Activated CD8-positive, alpha-beta memory T cell treated with anti-CD3 and anti-CD28 coated beads, Interleukin-2, amount 50 U/mL, for 24 hours (primary cell): Measurements from ENCODE around the gene MROH2B.

Source experiments
- DNase-seq: peaks from one replicate; pipeline ENCODE4 v3.0.0-alpha.2; 2020; ENCODE audit errors: extremely low read depth

Gene MROH2B

GRCh38 chr5:41071242-41071641 is at the start of gene MROH2B:
MROH2B (minus strand) TSS chr5:41071342; CDS start chr5:41070852, 490 bp downstream.
- DNase-seq = no peak

DNA sequence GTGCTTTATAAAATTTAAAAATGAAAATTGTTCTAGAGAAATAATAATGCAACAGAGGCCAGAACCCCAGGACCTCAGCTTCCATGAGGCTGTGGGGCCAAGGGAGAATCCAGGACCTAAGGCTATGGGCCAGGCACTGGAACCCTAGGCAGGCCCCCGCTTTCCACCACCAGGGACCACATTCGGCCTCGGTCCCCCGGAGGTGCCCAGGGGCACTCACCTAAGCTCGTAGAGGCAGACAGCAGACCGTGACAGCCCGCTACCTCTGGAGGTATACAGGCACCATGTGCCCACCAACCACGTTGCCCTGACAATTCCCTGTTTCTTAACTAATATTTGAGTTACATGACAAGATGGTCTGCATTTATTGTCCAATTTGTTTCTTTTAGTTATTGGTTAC is 49.5 kb upstream of the MROH2B start:
- no peak for DNase-seq

DNA sequence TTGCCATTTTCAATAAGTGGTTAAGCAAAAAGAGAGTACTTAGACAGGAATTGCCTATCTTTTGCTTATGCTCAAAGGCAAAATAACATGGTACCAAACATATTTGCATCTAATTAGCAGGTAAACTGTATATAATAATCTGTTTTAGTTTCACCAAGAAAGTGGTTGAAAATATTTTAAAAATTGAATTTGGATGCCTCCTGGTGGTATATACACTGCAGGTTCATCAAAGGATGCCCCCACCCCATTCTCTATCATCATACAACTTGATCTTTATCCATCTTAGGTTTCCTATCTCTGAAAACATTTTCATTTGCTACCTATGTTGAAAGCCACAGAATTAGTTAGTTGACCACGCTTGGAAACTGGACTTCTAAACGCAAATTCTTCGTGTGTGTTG is 47.0 kb upstream of the MROH2B start:
- no peak for DNase-seq

DNA sequence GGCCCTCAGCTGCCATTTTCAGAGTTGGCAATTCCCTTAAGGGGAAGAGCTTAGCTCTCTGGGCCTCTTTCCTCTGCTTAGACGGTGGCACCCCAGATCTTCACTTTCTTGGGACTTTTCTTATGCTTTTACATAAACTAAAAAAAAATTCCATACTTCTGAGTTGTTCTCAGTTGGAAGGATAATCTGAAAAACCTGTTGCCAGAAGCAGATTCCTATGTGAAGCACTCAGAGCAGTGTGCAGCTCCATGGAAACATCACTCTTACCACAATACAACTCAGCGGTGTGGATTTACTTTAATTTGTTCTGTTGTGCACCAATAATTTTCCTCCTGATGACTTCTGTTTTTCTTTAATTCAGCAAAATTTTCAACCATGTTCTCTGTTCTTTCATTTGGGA is 44.1 kb upstream of the MROH2B start:
- no peak for DNase-seq

DNA sequence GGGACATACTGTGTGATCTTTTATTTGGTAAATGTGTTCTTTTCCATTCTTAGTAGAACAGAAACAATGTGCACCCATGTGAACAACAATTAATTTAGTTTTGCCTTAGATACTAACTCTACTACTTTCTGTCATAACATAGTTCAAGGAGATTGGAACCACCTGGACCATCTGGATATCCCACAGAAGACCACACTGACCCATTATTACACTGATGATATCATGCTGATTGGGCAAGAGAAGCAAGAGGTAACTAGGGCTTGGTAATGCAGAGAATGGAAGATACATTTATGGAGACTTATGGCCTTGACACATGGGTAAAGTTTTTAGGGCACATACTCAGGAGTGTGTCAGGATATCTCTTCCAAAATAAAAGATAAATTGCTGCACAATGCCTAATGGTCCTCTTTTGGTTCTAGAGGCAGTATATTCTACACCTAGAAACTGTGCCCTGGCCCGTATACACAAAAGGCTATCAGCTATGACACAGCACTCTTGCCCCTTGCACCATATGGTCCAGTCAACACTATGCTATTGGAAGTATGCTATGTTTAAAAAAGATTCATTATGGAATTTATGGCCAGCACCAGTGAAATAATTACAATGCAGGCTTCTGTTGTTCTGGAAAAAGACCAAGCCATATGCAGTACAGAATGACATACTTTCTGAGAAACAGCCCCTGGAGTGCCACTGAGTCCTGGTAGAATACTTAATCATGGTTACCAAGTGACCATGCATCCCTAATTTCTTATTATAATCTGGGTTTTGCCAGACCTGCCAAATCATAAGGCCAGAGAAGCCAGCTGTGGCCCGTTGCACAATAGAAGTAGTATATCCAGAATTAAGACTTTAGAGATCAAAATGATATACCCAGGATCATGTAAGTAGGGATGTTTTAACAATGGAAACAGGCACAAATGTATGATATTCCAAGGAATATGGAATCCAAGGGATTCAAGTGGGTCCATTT is 41.6 kb upstream of the MROH2B start:
- no peak for DNase-seq

DNA sequence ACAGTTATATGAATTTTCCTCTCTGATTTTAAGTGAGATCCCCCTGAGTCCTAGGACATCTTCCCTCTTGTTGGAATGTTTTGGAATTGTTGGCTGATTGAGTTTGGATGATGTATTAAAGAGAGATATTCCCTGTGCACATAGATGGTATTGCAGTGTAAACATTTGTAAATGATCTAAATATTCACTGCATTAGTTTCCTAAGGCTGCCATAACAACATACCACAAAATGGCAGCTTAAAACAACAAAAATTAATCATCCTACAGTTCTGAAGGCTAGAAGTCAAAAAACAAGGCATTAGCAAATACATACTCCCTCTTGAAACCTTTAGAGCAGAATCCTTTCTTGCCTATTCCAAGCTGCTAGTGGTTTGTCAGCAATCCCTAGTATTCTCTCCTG is 38.0 kb upstream of the MROH2B start:
- DNase-seq = no peak

GRCh38 chr5:41102341-41102740 is 31.2 kb upstream of the MROH2B start:
- DNase-seq = no peak

DNA sequence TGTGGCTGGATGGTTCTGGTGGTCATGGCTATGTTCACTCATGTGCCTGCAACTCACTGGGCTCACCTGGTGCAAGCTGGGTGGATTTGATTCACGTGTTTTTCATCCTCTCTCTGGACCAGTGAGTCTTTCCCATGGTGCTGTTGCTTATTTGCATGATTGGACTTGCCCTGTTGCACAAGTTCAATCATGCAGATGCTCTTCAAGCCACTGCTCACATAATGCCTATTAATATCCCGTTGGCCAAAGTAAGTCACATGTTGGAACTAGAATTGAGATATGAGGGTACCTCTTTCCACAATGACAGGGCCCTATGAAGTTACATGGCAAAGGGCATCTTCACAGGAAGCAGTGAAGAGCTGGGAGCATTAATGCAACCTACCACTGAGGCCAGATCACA is 26.5 kb upstream of the MROH2B start:
- no peak for DNase-seq

GRCh38 chr5:41095324-41096101 is 24.4 kb upstream of the MROH2B start:
- DNase-seq = no peak

- no peak for DNase-seq
Measured at GRCh38 chr5:41094871-41095270, 23.7 kb upstream of the MROH2B start.

- DNase-seq = no peak
Measured at GRCh38 chr5:41093803-41094202, 22.7 kb upstream of the MROH2B start.

DNA sequence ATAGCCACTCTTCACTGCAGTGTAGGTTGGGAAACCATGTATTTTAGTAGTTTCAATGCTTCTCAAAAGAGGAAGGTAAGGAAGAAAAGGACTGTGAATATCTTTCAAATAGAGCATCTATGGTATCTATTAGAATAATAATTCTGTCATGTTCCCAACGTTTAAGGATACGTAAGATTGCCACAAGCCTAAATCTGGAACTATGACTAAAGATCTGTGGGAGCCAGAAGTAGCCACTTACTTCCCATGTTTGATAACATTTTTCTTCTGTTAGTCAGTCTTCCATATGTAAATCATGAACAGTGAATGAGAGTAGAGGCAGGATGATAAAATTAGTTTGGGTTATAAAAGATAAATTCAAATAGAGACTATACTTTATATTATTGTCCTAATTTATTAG is 16.3 kb upstream of the MROH2B start:
- no peak for DNase-seq

GRCh38 chr5:41083306-41083705 is 12.2 kb upstream of the MROH2B start:
- no peak for DNase-seq

DNA sequence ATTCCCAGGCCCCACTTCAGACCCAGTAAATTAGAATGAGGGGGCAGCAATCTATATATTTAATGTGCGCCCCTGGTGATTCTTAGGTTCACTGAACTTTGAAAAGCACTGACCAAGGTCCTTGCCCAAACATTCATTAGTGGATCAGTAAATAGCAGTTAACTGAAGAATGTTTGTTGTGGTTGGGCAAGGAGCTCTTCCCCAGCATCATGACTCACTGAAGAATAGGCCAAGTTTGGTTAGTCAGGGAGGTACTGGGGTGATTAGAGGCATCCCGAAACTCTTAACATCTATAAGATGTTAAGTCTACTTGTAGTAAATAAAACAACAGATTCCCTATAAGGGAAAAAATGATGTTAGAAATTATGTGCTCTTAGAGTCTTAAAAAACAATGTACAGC is 833 bp upstream of the MROH2B start:
- DNase-seq = no peak

DNA sequence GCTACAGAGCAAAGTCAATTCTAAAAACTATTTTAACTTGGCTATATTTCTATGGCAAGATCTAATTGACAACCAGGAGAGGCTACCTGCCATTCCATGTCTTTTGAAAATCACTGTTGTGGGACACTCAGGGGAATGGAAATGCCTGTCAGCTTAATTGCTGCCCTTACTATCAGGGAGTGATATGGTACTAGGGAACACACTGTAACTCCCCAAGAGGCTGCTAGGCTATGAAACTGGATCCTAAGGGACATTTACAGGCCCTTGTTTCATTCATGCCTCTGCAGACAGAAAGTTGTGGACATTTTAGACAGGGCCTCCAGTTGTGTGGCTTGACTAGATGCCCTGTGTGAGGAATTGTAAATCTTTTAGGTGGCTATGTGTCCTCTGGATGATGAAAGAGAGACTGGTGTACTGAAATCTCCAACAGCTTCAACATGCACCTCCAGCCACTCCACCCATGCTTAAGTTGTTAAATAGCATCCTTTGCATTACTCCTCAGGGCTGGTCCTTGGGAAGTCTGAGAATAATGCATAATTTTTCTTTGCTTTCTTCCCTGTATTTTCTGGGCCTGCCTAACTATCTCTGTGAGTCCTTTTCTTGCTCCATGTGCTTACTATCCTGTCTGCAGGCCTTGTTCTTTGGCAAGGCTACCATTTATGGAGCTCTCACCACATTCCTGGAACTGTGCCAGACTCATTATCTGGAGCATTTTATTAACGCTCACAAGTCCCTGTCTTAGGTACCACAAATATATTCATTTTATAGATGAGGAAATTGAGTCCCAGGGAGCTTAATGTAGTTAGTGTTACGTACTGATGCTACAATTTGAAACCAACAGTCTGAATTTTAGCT is 3.2 kb downstream of the MROH2B start:
- no peak for DNase-seq

GRCh38 chr5:41065691-41066335 is 5.3 kb downstream of the MROH2B start:
- DNase-seq = no peak

DNA sequence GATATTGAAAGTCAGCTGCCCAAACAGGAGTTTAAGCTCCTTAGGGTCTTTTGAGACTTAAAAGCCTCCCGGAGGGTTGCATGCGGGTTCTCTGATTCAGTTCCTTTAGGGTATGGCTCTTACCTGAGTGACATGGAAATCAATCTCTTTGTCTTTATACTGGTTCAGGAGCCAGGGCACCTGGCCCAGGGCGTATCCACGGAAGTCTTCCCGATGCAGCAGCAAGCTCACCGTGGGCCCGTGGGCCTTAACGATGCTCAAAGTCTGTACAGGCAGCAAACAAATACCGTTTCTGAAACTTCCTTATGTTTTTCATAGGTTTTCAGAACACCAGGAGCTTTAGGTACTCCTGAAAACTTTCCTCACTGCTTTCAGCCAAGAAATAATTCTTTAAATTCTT is 13.2 kb downstream of the MROH2B start:
- no peak for DNase-seq

- no peak for DNase-seq
Measured at GRCh38 chr5:41057231-41057630, 13.9 kb downstream of the MROH2B start.

- no peak for DNase-seq
Measured at GRCh38 chr5:41048986-41049385, 22.2 kb downstream of the MROH2B start.

- DNase-seq = no peak
Measured at GRCh38 chr5:41043109-41043747, 27.9 kb downstream of the MROH2B start.

DNA sequence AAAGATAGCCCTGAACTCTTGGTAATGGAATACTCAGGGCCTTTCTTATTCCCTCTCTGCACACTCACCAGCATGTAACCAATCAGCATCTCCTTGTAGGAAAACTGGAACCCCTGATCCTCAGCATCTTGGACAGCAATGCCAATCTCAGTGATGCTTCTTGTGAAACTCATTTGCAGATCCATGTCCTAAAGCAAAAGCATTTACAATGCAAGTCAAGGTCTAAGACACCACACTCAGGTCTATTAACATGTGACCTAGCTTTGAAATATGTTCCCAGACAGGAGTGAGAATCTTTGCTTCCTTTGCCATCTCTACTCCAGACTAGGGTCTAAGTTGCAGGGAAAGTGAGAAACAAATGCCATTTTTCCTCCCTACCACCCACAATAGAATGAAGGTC is 38.2 kb downstream of the MROH2B start:
- DNase-seq = no peak
